HUES48 (cell line): ENCODE measurements around the gene RASA3.

Source experiments
- H3K27ac ChIP-seq: one replicate; pipeline ENCODE4 v1.7.0; 2013; ENCODE audit warnings: low read depth, low read length, inconsistent platforms
- H3K27me3 ChIP-seq: 2 replicates; pipeline ENCODE4 v1.6.1; 2013; ENCODE audit warnings: mild to moderate bottlenecking, low read length; ENCODE audit not compliant: control insufficient read depth, insufficient read depth
- H3K36me3 ChIP-seq: 2 replicates; pipeline ENCODE4 v1.6.1; 2013; ENCODE audit warnings: low read length; ENCODE audit not compliant: control insufficient read depth, insufficient read depth
- H3K4me1 ChIP-seq: 2 replicates; pipeline ENCODE4 v1.6.1; 2013; ENCODE audit warnings: mild to moderate bottlenecking, low read length; ENCODE audit not compliant: control insufficient read depth, insufficient read depth
- H3K4me3 ChIP-seq: 2 replicates; pipeline ENCODE4 v1.5.1; 2013; ENCODE audit warnings: mild to moderate bottlenecking, low read depth, low read length
- H3K9ac ChIP-seq: 2 replicates; pipeline ENCODE4 v1.6.1; 2013; ENCODE audit warnings: mild to moderate bottlenecking, low read depth, low read length, moderate library complexity
- H3K9me3 ChIP-seq: 2 replicates; pipeline ENCODE4 v1.6.1; 2013; ENCODE audit warnings: low read length; ENCODE audit not compliant: control insufficient read depth, insufficient read depth

Gene RASA3

GRCh38 chr13:114017028-114017630 lies 115.3 kb downstream of the RASA3 start:
- H3K27ac ChIP-seq, result no peak overlapping the region
- H3K9ac ChIP-seq, result no peak overlapping the region
- H3K4me1 ChIP-seq, result no peaks in the 10 kb centered on the region
- H3K36me3 ChIP-seq, result peaks cover 8% of the 10 kb centered on the region
- no peaks in the 10 kb centered on the region for H3K9me3 ChIP-seq
- no peak overlapping the region for H3K4me3 ChIP-seq
- no peaks in the 10 kb centered on the region for H3K27me3 ChIP-seq

DNA sequence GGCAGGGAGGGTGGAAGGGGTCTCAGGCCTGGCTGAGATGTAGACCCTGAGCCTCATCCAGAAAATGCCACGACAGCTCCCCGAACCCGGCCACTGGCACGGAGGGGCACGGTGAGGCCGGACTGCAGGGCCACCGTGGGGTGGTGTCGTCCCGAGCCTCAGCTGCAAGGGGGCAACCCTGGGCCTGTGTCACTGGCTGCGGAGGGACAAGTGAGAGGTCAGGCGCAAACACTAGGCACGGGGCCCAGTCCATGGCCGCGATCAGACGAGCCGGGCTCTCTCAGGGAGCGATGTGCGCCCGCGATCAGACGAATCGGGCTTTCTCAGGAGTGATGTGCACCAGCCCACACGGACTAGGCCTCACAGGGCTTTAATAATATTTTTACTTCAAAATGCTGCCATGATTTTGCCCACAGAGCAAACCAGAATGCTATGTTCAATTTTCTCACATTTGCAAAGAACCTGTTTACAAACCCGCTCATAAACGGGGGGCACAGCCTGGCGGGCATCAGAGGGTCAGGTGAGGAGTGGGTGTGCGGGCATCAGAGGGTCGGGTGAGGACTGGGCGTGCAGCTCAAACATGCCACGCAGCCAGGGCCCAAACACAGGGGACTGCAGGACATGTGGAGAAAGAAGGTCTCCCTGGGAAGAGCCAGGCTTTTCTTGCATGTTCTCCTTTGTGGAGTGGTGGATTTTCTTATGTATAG lies 115.9 kb downstream of the RASA3 start:
- H3K9me3 ChIP-seq, result no peaks in the 10 kb centered on the region
- H3K36me3 ChIP-seq, result peaks cover 8% of the 10 kb centered on the region
- H3K4me1 ChIP-seq, result no peaks in the 10 kb centered on the region
- H3K27ac ChIP-seq, result no peak overlapping the region
- no peak overlapping the region for H3K4me3 ChIP-seq
- H3K27me3 ChIP-seq, result no peaks in the 10 kb centered on the region
- H3K9ac ChIP-seq, result no peak overlapping the region

DNA sequence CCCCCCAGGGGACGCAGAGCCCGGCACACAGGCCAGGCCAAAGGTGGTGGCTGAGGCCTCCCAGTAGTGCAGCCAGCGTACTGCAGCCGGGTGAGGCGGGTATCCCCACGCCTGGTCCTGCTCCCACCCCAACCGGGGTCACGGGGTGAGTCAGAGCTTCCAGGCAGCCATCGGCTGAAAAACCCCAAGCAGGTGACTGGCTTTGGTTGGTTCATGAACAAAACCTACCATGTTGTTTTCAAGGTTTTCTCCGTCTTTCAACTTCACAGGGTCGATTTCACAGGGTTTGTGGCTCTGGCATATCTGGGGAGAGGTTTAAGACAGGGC lies 116.5 kb downstream of the RASA3 start:
- Histone ChIP-seq H3K9ac (no peak overlapping the region), H3K27me3 (no peaks in the 10 kb centered on the region), H3K4me1 (no peaks in the 10 kb centered on the region), H3K27ac (no peak overlapping the region), H3K4me3 (no peak overlapping the region), H3K36me3 (peaks cover 8% of the 10 kb centered on the region), H3K9me3 (no peaks in the 10 kb centered on the region)

DNA sequence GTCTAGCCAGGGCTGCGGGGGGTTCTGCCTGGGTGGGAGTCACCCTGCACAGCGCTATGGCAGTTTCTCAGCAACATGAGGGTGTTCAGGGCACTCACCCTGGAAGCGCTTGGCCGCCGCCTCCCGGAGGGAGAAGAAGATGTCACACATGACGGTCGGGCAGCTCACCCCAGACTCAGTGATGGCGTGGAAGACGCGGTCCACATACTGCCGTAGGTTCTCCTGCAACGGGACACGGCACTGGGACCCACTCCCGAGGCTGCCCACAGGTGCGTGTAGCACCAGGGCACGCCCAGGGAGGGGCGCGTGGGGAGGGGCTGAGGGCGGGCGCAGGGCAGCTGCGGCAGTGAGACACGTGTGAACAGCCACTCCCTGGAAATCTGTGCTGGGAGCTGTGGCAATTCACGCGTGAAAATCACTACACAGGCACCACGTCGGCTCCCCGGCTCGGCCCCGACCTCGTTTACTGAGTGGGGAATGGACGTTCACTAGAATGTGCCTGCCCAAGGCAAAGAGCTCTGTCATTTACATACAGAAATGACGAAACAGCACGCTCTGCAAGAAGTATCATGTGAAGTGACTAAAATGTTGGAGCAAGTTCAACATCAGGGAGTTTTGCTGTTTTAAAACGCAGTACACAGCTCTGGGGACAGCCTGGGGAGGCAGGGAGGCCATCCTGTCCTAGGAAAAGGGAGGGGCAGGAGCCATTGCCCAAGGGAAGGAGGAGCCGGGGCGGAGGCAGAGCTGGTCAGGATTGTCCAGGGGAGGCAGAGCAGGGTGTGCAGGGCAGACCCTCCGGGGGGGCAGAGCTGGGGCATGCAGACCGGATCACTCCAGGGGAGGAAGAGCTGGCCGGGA lies 117.1 kb downstream of the RASA3 start:
- H3K9ac ChIP-seq, result no peak overlapping the region
- H3K9me3 ChIP-seq, result no peaks in the 10 kb centered on the region
- no peak overlapping the region for H3K27ac ChIP-seq
- H3K36me3 ChIP-seq, result peaks cover 7% of the 10 kb centered on the region
- H3K4me3 ChIP-seq, result no peak overlapping the region
- no peaks in the 10 kb centered on the region for H3K27me3 ChIP-seq
- H3K4me1 ChIP-seq, result no peaks in the 10 kb centered on the region

DNA sequence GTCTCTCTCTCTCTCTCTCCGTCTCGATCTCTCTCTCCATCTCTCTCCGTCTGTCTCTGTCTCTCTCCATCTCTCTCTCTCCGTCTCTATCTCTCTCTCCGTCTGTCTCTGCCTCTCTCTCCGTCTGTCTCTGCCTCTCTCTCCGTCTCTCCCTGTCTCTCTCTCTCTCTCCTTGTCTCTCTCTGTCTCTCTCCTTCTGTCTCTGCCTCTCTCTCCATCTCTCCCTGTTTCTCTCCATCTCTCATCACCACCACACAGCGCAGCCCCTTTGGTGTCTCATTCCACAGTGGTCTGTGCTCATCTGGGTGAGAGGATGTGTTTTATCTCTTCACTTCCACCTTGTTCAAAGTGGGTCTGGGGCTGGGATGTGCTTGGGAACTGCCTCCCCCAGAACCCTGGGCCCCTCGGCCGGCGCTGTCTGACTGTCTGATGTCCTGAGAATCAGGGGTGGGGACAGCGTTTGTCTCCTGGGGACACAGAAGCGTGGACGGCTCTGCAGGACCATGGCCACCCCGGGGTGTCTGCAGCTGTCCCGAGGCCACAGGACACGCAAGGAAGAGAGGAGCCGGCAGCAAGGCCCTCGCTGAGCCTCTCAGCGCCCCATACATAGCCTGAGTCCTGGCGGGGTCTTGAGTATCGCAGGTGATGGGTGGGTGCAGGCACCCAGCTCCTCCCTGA lies 118.3 kb downstream of the RASA3 start:
- H3K9ac ChIP-seq, result no peak overlapping the region
- no peaks in the 10 kb centered on the region for H3K9me3 ChIP-seq
- no peaks in the 10 kb centered on the region for H3K4me1 ChIP-seq
- no peaks in the 10 kb centered on the region for H3K27me3 ChIP-seq
- peaks cover 15% of the 10 kb centered on the region; the same call in 1 of the 2 replicates for H3K36me3 ChIP-seq
- H3K27ac ChIP-seq, result no peak overlapping the region
- no peak overlapping the region for H3K4me3 ChIP-seq

DNA sequence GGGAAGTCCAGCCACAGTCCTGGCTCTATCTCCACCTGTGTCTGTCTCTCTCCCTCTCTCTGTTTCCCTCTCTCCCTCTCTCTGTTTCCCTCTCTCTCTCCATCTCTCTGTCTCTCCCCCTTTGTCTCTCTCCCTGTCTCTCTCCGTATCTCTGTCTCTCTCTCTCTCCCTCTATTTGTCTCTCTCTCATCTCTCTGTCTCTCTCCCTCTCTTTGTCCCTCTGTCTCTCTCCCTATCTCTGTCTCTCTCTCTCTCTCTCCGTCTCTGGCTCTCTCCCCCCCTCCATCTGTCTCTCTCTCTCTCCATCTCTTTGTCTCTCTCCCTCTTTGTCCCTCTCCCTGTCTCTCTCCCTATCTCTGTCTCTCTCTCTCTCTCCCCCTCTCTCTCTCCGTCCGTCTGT lies 119.1 kb downstream of the RASA3 start:
- Histone ChIP-seq H3K4me3 (no peak overlapping the region), H3K27ac (no peak overlapping the region), H3K36me3 (peaks cover 18% of the 10 kb centered on the region; the same call in 1 of the 2 replicates)

DNA sequence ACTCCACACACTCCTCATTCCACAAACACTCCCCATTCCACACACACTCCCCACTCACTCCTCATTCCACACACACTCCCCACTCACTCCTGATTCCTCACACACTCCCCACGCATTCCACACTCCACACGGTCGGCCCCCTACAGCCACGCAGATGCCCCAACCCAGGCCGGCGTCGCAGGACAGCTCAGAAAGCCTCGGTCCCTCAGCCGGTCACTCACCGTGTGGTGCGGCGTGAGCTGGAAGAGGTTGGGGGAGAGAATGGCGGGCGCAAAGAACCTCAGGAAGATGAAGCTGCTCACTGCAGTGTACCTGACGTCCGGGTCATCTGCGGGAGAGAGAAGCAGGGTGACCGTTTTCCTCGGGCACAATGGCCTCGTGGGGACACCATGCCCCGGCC lies 119.5 kb downstream of the RASA3 start:
- H3K9me3 ChIP-seq, result no peaks in the 10 kb centered on the region
- H3K36me3 ChIP-seq, result peaks cover 18% of the 10 kb centered on the region; the same call in 1 of the 2 replicates
- no peaks in the 10 kb centered on the region for H3K4me1 ChIP-seq
- no peak overlapping the region for H3K27ac ChIP-seq
- H3K27me3 ChIP-seq, result no peaks in the 10 kb centered on the region
- H3K4me3 ChIP-seq, result no peak overlapping the region
- no peak overlapping the region for H3K9ac ChIP-seq

More for the DNA sequence above, 119.1 kb downstream of the RASA3 start:
- Histone ChIP-seq H3K9me3 (no peaks in the 10 kb centered on the region), H3K9ac (no peak overlapping the region), H3K4me1 (no peaks in the 10 kb centered on the region), H3K27me3 (no peaks in the 10 kb centered on the region)

DNA sequence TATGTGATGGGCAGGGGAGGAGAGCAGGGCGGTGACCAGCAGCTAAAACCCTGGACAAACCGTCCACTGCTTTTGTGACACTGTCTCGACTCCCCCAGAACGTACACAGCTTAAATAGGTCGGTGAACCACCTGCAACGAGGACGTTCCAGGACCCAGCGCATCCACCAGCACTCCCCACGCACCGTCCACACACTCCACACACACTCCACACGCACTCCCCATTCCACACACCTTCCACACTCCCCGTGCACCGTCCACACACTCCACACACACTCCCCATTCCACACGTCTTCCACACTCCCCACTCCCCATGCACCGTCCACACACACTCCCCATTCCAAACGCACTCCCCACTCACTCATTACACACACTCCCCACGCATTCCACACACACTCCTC lies 120.3 kb downstream of the RASA3 start:
- Histone ChIP-seq H3K9me3 (no peaks in the 10 kb centered on the region), H3K36me3 (peaks cover 18% of the 10 kb centered on the region; the same call in 1 of the 2 replicates), H3K27me3 (no peaks in the 10 kb centered on the region), H3K4me3 (no peak overlapping the region), H3K4me1 (no peaks in the 10 kb centered on the region), H3K27ac (no peak overlapping the region), H3K9ac (no peak overlapping the region)

DNA sequence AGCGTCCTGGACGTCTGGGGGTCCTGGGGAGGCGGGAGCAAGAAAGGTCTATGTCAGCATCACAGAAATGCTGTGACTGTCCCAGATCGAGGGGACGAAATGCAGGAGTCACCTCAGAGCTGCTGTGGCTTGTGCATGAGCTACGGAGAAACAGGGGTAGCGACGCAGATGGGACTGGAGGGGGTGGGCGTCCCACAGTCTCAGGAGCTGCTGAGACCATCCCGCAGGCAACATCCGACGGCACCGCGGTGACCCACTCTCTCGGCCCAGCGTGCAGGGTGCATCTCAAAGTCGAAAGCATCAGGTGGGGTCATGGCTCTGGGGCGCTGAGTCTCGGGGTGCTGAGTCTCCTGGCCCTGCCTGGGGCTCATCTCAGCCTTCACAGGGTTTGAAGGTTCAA lies 121.2 kb downstream of the RASA3 start:
- Histone ChIP-seq H3K9me3 (no peaks in the 10 kb centered on the region), H3K4me1 (no peaks in the 10 kb centered on the region), H3K27ac (no peak overlapping the region), H3K9ac (no peak overlapping the region), H3K4me3 (no peak overlapping the region), H3K36me3 (peaks cover 14% of the 10 kb centered on the region; the same call in 1 of the 2 replicates), H3K27me3 (no peaks in the 10 kb centered on the region)

- Histone ChIP-seq H3K4me3 (no peak overlapping the region), H3K9me3 (no peaks in the 10 kb centered on the region)
These were observed 121.9 kb downstream of the RASA3 start for GRCh38 chr13:114010401-114011101.

More at GRCh38 chr13:114010401-114011101, 121.9 kb downstream of the RASA3 start:
- peaks cover 14% of the 10 kb centered on the region; the same call in 1 of the 2 replicates for H3K36me3 ChIP-seq
- H3K4me1 ChIP-seq, result no peaks in the 10 kb centered on the region
- H3K27ac ChIP-seq, result no peak overlapping the region
- no peak overlapping the region for H3K9ac ChIP-seq
- H3K27me3 ChIP-seq, result no peaks in the 10 kb centered on the region
